SIG-M5 (cell line): Measurements from ENCODE around the gene EPB41.

Experiments used
- DNase-seq: peaks from one replicate; lab custom pipeline; 2025; lab: John Stamatoyannopoulos, UW

The EPB41 gene

DNA sequence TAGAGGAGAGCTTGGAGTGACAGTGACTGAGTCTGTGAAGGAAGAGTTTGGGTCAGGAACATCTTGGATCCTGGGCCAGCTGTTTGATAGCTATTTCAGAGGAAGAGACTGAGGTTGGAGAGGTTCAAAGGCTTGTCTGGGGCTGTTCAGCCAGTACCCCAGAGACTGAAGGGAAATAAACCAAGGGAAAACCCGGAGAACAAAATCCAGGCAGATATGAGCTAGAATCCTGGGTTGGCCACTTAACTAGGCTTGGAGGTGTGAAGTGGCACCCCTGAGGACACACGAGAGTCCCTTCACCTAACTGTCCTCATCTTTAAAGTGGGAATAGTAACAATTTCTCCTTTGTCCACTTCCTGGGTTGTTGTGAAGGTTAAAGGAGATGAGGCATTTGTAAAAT lies 23.1 kb upstream of the EPB41 start:
- DNase-seq, result no peak

DNA sequence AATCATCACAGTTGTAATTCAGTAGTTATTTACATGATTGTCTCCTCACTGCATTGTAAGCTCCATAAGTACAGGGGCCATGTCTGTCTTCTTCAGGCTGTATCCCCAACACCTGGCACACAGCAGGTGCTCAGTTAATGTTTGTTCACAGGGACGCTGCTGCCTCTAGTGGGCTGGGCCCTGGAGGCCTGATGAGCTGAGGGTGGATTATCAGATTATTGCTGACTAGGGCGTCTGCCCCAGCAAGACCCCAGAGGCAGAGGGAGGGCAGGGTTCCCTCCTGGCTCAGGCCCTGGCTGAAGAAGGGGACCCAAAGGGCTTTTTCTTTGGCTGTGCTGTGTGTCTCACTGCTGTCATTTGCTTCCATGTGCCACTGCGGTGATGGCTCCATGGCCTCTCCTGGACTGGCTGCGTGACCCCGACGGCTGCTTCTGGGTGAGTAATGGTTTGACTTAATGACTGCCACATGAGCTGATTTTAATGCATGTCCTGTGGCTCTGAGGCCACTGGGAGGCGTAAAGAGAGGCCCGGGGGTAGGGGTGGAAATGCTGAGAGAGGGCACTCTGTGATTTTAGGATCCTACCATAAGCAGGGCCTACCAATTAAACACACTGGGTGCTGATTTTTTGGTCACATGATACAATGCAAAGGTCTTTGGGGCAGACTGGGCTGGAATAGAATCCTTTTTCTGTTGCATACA lies 20.8 kb upstream of the EPB41 start:
- no peak for DNase-seq

DNA sequence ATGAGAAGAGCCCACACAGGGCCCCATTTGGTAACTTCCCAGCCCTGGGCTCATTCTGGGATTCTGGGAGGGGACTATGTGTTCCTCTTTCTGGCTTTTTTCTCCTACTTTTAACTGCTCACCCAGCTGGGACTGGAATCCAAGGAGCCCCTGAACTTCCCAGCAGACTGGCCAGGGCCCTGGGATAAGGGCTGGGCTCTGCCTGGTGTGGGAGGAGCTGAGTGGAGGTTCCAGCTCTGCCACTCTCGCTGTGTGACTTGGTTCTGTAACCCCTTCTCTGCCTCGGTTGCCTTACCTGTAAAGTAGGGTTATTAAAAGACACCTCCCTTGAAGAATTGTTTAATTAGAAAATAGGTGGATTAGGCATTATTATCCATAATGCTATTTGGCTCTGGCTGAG lies 19.6 kb upstream of the EPB41 start:
- no peak for DNase-seq

DNA sequence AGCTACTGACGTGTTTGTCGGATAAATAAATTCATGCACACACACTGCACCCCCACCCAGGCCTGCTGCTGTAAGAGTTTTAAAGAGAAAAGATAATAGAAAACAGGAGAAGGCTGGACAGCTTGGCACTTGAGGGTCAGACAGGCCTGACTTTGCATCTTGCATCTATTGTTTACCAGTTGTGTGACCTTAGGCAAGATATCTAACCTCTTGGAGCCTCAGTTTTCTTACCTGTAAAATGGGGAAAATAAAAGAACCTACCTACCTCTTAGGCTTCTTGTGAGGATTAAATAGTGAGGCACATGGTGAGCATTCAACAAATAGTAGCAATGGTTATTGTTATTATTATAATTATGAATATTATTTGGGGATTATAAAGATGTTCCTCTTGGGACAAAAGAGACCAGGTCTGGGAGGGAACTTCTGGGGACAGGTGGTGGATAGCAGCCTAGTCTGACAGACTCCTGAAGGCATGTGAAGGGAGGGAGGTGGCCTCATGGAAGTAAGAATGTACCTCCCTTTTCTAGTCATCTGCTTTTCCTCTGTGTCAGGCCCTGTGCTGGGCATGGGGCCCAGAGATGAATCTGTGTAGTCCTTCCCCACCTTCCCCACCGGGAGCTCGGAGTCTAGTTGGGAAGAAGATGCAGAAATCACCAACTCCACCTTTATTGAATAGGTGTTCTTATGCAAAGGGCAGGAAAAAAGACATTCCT lies 18.3 kb upstream of the EPB41 start:
- DNase-seq, result no peak

DNA sequence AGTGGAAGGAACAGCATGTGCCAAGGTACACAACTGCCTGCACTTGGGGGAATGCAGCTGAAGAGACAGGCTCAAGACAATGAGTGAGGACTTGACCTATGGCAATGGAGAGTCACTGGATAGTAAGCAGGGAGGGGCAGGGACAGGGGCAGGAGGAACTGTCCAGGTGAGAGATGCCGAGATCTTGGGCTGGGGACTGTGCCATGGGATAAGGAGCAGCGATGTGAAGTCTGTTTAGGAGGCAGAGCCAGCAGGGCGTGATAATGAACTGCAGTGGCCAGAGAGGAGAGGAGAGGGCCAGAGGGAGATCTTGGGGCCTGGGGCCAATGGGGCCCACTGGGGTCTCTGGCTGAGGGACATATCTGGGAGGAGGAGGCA lies 17.8 kb upstream of the EPB41 start:
- DNase-seq, result no peak

DNA sequence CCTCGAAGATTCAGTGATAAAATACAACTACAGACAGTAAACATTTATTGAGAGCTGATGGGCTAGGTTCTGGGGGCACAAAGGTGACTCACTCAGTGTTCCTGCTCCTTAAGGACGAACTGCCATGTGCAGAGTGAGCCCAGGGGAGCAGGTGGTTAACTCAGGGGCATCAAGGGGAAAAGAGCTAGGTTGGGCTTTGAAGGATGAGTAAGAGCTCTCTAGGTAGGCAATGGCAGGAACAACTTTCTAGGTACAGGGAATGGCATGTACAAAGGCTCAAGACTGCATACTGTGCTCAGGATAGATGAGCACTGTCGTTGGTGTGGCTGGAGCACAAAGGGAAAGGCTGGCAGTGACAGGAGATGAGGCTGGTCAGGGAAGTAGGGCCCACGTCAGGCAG lies 16.6 kb upstream of the EPB41 start:
- no peak for DNase-seq

DNA sequence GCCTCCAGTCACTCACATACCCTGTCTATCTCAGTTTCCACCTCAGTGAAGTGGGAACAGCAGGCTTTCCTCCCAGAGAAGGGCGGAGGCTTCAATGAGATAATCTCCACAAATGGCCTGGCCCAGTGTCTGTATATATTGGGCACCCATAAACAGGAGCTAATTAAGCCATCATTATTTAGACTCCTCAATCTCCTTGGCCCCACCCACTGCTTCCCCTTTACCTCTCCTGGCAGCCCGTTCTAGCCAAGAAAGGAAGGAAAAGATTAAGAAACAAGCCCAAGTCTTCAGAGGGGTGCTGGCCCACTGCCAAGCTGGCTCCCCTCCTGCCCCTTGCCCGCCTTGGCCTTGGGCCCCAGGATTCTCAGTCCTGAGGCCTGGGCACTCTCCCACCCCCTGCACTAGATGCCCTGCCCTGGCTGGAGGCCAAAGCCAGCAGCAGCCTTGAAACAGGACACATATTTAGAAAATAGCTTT lies 15.9 kb upstream of the EPB41 start:
- DNase-seq, result no peak

DNA sequence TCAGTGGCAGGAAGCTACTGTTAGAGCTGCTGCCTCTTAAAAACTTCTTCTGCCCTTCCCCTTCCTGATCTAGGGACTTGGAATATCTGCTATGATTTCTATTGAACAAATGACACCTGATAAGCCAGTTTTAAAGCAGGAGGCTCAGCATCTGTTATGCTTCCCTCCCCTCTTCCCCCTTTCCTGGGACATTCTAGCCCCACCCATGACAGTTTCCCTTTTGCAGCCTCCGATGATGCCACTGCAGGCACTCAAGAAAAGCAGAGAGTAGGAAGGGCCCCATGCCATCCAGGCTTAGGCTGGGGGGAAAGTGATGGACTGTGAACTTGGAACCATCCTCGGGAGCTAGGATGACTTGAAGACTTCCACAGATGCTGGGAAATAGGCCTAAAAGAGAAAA lies 15.1 kb upstream of the EPB41 start:
- DNase-seq, result no peak

DNA sequence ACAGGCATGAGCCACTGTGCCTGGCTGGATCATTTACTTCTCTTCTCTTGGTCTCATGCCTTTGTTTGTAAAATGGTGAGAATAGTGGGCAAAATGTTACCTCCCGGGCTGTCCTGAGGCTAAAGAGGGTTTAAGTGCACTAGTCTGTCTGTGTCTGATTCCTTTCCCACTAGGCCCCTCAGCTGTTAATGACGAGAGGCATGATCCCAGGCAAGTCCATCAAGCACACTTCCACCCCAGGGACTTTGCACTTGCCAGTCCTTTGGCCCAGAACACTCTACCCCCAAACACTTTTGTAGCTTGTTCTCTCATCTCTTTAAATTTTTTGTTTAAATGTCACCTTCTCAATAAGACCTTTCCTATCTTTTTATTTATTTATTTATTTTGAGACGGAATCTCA lies 13.8 kb upstream of the EPB41 start:
- DNase-seq, result no peak

DNA sequence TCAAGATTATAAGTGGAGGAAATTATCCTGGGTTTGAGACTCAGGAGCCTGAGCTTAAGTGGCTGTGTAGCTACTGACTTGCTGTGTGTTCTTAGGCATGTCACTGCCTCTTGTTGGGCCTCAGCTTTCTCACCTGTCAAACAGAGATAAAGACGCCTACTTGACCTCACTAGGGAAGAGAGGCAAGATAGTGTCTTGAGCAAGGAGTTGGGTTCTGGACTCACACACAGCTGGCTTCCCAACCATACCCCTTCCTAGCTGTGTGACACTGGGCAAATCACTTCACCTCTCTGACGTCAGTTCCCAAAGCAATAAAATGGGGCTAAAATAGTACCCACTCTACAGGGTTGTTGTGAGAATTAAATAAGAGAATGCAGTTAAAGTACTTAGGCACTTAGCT lies 11.6 kb upstream of the EPB41 start:
- no peak for DNase-seq

DNA sequence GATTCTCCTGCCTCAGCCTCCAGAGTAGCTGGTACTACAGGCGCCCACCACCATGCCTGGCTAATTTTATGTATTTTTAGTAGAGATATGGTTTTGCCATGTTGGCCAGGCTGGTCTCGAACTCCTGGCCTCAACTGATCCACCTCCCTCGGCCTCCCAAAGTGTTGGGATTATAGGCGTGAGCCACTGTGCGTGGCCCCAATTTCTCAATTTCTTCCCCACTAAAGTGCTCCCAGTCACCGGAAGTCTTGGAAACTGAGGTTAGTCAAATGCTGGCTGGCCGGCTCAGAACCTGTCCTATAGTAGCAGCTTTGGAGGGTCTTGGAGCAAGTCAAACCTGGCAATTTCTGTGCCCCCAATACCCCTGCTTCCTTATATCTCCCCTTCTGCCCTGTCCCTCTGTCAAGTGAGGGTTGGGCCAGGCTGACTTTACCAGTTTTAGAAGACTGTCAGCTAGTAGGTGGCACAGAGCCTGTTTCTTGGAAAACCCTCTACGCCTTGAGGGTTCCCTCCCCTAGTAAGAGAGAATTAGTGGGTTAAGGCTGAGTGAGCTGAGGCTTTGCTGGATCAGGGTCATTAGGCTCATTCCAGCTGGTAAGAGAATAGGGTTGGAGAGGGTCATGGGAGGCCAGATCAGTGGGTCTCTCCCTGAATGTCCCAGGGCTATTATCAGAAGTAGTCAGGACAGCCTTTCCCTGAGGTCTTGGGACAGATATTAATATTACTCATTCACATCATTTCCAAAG lies 8.3 kb upstream of the EPB41 start:
- DNase-seq, result no peak

DNA sequence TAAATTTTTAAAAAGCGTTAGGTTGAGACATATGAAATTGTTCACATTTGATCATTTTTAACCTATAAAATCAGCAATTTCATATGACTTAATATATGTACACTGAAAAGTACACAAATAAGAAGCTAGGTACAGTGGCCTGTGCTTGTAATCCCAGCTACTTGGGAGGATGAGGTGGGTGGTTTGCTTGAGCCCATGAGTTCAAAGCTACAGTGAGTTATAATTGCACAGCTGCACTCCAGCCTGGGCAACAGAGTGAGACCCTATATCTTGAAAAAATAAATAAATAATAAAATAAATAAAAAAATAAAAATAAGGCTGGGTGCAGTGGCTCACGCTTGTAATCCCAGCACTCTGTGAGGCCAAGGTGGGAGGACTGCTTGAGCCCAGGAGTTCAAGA lies 5.2 kb upstream of the EPB41 start:
- DNase-seq, result no peak

DNA sequence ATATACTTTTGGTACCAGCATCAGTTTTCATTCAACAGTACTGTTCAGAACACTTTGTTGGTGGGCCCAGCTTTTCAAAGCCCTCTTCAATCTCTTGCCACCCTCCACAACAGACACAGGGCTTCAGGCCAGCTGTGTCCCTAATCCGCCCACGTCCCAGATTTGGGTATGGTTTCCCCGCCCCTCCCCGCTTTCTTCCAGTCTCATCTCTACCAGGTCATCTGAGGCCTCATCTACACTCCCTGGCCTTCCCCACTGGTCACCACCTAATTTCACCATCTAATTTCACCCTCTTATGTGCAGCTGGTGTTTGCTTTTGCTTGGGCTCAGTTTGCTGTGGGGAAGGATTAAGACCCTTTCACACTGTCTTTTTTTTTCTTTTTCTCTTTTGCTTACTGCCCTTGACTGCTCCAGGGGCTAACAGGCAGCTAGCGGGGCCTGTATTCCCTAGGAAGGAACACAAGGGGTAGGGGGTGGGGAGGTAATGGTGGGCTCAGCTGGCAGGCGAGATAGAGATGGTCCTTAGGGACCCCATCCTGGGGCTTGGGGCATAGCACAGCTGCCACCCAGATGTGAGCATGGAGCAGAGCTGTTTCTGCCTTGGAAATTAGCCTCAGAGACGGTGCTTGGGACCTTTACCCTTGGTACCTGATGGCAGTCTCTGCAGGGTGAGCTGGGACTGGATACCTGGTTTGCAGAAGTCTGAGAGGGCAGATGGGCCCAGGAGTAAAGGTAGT lies 3.8 kb upstream of the EPB41 start:
- DNase-seq, result no peak

DNA sequence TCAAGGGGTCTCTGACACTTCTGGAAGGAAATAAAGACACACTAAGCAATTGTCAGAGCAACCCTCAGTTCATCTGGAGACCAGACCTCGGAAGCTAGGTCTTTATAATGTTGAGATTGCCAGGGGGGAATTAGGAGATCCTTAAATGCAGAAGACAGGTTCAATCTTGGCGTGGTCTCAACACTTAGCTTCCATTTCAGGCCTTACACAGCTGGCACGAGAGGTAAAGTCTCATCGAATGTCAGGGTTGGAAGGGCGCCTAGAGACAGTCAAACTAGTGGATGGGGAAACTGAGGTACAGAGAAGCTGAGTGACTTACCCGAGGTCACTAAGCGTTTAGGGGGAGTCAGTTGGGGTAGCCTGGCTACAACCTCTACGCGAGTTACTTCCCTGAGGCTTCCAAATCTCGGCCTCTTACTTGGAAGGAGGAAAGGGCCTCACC lies 562 bp upstream of the EPB41 start:
- DNase-seq, result no peak

DNA sequence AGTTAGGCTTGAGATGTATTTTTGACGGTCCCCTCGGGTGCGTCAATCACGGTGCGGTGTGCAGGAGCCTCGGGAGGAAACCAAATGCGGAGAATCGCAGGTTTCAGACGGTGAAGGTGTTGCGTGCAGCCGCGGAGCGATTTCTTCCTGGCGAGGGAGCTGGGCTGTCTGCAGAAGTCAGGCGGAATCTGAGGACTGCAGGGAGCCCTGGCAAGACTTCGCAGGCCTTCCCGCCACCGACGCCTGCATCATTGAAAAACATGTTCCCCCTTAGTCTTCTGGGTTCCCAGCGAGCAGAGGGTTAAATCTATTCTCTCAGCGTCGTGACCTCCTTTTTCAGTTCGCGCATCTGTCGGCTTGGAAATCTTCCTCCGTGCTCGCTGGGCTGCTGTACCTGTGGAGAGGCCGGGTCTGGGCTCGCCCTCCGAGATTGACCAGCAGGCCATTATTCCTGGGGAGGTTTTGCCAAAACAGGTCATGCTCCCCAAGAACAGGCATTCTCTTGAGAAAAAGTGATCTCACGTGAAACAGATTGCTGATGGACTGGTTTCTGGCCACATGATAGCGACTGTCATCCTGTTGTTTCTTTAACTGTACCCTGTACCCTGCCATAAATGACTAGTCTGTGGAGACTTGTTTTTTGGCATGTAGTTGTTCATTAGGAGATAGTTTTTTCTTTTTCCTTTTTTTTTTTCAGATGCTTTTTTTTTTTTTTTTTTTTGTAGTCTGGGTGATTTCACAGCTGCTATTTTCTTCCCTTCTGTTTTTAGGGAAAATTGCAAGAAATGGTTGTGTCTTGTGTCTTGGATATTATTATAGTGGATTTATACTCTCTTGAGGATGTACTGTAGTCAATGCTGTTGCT lies 894 bp downstream of the EPB41 start:
- no peak for DNase-seq

DNA sequence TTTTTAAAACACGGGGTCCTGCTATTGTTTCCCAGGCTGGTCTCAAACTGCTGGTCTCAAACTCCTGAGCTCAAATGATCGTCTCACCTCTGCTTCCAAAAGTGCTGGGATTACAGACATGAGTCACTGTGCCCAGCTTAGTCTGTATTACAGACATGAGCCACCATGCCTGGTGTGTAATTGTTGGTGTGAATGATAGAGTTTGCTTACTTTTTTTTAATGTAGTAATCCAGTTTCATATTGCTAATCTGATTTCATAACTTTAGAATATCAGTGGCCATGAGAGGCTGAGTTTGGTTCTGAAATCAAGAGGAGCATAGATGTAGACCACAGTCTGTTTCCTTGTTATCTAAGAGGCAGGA lies 3.4 kb downstream of the EPB41 start:
- DNase-seq, result no peak

DNA sequence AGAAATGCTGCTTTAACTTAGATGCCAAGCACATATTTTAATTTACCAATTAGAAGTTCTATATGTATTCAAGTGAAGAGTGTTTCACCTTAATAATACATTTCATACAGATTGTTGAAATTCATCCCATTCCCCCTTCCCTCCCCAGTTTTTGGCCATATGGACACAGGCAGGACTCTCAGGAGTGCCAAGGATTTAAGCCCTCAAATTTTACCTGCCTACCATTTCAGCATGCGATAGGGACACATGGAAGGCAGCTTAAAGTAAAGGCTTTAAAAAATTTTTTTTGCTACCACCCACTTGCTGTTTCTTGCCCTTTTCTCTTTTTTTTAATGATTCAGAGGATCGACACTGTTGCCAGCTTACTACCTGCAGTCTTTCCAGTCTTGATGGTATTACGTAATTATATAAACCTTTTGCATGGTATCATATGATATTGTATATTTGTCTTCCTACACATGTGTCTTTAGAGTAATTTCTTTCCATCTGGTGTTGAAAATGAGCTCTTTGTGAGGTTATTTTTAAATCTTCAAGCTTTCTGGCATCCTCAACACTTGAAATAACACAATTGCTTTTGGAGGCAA lies 7.0 kb downstream of the EPB41 start:
- no peak for DNase-seq

DNA sequence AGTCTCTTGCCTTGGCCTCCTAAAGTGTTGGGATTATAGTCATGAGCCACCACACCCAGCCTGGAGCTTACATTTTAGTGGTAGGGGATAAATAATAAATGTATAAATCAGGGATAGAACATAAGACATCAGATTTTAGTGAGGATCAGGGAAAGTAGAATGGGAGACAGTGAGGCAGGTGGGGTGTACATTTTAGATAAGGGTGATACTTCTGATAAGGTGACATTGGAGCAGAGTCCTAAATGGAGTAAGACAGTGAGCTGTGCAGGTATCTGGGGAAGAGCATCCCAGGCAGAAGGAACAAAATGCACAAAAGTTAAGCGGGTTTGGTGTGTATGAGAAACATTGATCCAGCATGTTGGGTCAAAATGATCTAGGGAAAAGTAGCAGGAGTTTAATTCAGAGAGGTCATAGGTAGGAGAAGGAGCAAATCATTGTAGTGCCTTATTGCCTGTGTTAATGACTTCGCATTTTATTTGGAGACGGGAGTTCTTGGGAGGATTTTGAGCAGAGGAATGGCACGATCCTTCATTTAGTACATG lies 11.1 kb downstream of the EPB41 start:
- DNase-seq, result no peak

DNA sequence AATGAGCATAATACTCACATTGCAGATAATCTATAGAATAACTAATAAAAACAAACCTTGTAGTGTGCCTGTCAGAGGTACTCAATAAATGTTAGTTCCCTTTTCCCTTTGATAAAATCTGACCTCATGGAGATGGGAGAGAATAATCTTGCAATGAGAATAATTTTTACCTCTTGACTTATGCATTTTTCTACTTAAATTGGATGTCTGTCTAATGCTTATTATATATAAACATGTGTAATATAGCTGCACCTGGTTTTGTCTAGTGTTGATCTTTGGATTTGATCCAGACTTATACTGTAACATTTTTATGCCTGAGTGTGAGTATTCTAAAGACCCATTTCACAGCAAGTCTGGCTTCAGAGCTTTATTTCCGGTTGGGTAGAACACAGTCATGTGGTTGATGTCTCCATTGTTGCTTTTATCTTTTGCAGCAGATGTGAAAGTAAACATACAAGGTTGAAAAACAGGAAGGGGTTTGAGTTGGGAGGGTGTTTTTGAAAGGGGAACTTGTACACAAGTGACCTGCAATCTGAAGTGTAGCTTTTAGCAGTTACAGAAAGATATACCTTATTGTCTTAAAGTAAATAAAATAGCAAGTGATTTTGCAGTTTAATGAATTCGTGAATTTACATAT lies 12.4 kb downstream of the EPB41 start:
- DNase-seq, result peak; percentile 68

DNA sequence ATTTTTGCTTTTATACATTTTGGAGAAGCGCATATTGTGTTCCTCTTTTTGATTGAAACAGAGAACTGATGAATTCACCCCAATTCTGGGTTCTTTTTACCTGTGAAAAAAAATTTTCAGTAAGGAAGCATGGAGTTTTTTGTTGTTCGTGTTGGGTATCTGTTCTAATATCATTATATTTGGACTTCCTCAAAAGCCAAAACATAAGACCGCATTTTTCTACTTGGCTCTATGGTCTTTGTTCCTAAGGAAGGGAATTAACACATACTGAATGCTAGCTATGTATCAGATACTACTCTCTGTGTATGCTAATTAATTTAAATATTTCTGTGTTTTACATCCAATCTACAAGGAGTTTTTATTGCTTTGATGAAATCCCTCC lies 12.9 kb downstream of the EPB41 start:
- DNase-seq, result no peak
